RWPE1 (cell line): Measurements from ENCODE around the gene BAIAP2.

Experiments used
- CTCF ChIA-PET: fragments of 350-600 bp; sonication (Branson Sonifier 250); formaldehyde crosslinking; extraction: SDS; loops from one replicate; lab custom pipeline; 2021; lab: Yijun Ruan, JAX
- POLR2A ChIA-PET: fragments of 400-600 bp; formaldehyde crosslinking; extraction: SDS; loops from one replicate; lab custom pipeline; 2020; ENCODE audit warnings: antibody characterized with exemption; ENCODE audit not compliant: low non-redundant PET; lab: Yijun Ruan, JAX
- DNase-seq: peaks from one replicate; pipeline ENCODE4 v3.0.0; 2012; ENCODE audit warnings: low spot score
- H3K27ac ChIP-seq: fragments of 450-650 bp; 2 replicates; pipeline ENCODE4 v1.5.1; 2017
- TF ChIP-seq, protein P1 (sequence below): fragments of 450-650 bp; conservative IDR thresholded peaks from 2 replicates; pipeline ENCODE4 v1.5.1; 2017; ENCODE audit warnings: low read depth, mild to moderate bottlenecking

Gene BAIAP2

DNA sequence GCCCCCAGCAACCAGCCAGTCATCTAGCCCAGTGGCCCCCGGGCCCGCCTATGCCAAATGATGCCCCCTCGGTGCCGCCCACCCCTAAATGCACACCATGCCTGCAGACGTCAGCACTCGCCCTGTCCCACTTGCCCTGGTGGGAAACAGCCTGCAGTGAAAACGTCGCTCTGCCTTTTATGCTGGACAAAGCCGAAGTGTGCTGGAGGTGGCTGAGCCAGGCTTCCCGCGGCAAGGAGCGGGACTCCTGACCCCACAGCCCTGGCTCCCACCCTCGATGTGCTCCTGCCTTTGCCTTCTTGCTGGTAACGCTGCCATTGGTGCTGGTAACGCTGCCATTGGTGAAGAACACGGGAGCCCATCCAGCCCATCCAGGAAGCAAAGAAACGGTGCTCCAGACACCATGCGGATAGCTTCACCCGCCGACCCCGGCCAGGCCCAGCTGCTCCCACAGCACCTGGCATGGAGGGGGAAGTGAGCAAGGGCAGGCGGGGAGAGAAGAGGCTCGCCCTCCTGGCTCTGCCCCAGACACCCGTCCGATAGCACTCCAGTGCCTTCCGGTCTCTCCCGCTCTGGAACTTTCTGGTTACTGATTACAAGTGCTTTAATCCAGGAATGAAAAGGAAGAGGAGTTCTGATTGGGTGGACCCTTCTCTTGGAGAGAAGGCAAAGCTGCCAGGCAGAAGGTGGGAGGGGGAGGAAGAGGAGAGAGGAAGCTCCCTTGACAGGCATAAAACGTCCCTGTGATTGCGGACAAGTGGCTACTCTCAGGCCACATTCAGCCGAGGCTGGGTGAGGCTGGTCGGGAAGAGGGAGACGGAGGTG is 4.0 kb upstream of the BAIAP2 start:
- TF ChIP-seq, protein P1, sequence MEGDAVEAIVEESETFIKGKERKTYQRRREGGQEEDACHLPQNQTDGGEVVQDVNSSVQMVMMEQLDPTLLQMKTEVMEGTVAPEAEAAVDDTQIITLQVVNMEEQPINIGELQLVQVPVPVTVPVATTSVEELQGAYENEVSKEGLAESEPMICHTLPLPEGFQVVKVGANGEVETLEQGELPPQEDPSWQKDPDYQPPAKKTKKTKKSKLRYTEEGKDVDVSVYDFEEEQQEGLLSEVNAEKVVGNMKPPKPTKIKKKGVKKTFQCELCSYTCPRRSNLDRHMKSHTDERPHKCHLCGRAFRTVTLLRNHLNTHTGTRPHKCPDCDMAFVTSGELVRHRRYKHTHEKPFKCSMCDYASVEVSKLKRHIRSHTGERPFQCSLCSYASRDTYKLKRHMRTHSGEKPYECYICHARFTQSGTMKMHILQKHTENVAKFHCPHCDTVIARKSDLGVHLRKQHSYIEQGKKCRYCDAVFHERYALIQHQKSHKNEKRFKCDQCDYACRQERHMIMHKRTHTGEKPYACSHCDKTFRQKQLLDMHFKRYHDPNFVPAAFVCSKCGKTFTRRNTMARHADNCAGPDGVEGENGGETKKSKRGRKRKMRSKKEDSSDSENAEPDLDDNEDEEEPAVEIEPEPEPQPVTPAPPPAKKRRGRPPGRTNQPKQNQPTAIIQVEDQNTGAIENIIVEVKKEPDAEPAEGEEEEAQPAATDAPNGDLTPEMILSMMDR: no peak
- ChIA-PET POLR2A (no interaction called here), CTCF (interaction anchor here (0.6 to 1.0 kb wide), 3 partner anchors 48 to 70 kb away, joined by 3 read pairs; no protein-coding TSS in a partner anchor)
- no peak for DNase-seq
- peak overlapping the region; percentile 20 for H3K27ac ChIP-seq

DNA sequence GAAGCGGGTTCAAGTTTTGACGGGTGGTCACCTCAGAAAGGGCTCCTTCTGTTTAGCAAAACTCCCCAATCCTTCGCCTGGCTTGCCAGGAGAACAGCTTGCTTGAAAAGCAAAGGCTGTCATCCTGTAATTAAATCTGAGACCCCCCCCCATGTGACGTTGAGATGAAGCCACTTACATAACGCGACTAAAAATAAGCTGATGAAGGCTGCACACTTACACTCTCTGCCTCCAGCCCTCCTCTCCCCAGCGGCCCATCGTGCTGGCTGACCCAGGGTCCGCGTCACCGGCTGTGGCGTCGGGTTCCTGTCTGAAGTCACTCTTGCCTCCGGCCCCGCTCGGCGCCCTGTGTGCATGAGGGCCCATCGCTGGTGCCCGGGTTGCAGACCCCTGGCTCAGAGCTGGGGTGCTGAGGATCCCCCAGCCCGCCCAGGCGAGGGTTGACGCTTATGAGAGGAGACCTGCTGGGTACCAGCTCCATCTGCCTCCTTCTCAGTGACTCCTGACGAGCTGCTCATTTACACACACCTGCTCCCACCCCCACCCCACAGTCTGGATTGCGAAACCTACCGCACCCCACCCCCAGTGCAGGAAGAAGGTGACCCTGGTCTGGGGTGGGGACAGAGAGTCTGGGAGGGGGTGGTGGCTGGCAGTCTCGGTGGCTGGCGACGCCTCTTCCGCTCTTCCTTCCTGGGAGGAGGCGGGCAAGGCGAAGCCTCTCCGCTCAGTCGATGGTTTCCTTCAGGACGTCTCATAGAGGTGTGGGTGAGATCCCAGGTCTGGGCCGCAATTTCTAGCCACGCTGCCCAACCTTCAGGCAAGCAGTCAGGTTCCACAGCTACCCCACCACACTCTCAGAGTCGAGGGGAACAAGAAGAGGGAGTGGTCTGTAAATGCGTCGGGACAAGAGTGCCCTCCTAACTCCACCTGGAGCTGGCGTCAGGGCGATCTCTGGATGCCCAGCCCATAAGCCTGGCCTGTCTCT is 3.1 kb upstream of the BAIAP2 start:
- CTCF ChIA-PET: interaction anchor here (0.6 to 2.6 kb wide), 4 partner anchors 8 to 405 kb away, joined by 3 to 10 read pairs (median 3); no protein-coding TSS in a partner anchor
- TF ChIP-seq, protein P1: no peak
- peak overlapping the region; percentile 20 for H3K27ac ChIP-seq
- POLR2A ChIA-PET: no interaction called here
- DNase-seq: no peak

DNA sequence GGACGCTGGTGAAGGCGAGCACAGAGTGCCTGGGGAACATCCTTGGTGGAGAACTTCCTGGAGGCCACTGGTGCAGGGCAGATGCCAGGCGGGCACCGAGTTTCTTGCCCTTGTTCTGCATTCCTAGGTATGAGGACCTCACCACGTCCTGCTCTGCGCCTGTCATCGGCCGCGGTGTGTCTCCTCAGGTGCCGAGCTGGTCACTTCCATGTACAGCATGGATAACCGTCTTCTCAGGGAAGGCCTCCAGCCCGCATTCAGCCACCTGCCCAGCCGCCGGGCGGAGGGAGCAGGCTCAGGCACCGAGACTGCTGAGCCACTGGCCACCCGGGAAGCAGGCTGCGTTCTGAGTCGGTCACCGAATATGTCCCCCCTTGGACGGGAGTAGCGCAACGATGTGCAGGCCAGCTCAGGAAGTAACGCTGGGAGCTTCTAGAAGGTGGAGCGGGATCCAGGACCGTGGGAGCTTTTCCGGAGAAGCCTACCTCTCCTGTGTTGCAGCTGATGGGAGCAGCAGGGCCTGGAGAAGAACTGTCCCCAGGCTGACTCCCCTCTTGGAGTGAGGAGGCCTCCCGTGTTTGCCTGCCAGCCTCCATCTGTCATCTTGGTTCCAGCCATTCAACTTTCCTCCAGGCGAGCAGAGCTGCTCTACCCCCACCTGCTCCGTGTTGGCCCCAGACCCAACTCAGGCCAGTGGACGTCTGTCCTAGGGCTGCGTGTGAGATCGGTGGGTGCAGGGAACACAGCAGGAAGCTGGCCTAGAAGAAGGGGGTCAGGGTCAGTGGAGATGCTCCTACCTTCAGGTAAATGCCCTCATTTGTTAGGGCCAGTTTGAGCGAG is 2.1 kb upstream of the BAIAP2 start:
- ChIA-PET CTCF (interaction anchor here (0.6 to 2.6 kb wide), 3 partner anchors 9 to 25 kb away, joined by 3 to 10 read pairs (median 5); no protein-coding TSS in a partner anchor), POLR2A (no interaction called here)
- peak overlapping the region; percentile 98 for H3K27ac ChIP-seq
- TF ChIP-seq, protein P1: no peak
- no peak for DNase-seq

DNA sequence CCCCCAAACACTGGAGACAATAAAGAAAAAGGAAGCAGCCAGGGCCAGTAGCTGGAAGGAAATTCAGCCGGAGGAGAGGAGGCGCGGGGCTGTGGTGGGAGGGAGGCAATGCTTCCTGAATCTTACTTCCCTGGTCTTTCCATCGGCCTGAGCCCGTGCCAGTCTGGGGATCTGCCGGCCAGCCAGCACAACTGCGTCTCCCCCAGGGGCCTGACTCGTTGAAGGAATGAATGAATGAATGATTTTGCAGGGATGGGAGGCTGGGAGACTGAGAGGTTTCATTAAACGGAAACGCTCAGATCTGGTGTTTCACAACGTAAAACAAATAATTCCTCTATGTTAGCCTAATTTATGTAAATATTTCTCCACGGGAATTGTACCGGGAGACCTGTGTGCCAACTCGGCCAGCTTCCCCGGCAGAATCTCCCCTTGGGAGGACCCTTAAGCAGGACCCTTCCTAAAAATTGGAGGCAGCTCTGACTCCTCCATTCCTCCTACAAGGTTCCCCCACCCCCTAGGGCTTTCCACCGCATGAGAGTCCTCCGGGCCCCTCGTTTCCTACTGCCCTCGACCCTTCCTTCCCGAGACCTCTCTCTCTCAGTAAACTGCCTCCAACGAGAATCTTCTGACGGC is 1.3 kb upstream of the BAIAP2 start:
- no peak for DNase-seq
- H3K27ac ChIP-seq: peak overlapping the region; percentile 98
- ChIA-PET POLR2A (no interaction called here), CTCF (interaction anchor here (2.6 kb wide), 1 partner anchor 10 kb away, joined by 10 read pairs; no protein-coding TSS in a partner anchor)
- TF ChIP-seq, protein P1: no peak

DNA sequence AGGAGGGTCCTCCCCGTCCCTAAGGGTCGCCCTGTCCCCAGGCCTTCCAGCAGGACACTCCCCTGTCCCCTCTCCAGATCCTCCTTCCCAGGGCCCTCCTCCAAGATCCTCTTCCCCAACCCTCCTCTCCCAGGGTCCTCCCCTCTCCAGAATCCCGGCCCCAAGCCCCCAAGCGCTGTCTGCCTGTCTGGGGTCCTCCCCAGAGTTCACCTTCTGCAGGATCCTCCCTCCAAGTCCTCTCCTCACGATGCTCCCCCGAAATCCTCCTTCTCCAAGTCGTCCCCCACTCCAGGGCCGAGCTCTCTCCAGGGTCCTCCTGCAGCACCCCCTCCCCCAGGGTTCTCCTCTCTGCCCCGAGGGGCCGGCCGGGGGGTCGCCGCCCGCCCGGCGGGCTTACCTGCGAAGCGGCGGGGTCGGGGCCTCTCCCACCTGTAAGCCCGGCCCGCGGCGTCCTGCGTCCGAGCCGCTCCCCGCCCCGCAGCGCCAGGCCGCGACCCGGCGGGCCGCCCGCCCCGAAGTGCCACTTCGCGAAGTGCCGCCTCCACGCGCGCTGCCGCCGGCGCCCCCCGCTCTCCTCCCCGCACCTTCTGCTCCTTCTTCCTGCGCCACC is 678 bp upstream of the BAIAP2 start:
- TF ChIP-seq, protein P1: no peak
- DNase-seq: no peak
- peak overlapping the region; percentile 98 for H3K27ac ChIP-seq
- ChIA-PET POLR2A (no interaction called here), CTCF (interaction anchor here (0.6 to 2.6 kb wide), 2 partner anchors 11 to 768 kb away, joined by 3 to 10 read pairs; no protein-coding TSS in a partner anchor)
